ENCODE measurements around the gene ASPSCR1.

The ASPSCR1 gene

DNA sequence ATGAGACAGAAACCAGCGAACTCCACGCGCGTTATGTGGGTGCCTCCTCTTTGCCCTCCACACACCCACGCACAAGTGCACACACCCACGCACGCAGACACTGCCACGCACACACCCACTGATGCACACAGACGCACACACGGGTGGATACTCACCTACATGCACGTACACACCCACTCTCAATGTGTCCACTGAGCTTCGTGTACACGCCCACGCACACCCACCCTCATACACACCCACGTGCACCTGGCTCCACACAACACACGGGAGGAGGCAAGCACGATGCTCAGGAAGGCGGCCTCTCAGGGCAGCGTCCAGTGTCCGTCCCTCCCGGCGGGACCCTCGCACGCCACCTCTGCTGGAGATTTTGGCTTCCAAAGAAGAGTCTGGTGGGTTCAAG is 70.0 kb downstream of the ASPSCR1 start:
- DNase-seq = no peak

DNA sequence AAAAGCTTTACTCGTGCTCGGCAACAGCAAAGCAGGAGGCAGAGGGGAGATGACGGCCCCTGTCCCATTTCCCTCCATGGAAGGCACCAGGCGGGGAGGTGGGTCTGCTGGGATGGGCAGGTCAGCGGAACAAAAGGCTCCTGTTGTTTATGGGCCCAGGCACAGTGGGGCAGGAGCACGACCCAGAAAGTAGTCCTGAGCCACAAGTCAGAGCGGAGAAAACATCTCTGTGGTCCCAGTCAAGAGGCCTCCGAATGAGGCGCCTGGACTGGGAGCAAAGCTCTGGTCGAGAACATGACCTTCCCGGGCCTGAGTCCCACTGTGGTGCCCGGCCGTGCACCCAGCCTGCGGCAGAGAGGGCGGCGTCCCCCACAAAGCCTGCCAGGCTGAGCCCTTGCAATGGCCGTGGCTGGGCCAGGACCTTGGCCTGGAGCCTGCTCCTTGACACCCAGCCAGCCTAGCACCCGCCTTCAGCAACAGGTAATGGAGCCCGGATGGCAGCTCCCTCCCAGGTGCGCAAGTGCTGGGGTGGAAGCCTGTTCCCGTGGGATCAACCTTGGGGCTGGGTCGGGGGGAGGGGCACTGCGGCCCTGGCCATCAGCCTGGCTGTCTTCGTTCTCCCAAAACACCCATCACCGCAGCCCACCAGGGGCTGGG is 70.6 kb downstream of the ASPSCR1 start:
- no peak for DNase-seq

DNA sequence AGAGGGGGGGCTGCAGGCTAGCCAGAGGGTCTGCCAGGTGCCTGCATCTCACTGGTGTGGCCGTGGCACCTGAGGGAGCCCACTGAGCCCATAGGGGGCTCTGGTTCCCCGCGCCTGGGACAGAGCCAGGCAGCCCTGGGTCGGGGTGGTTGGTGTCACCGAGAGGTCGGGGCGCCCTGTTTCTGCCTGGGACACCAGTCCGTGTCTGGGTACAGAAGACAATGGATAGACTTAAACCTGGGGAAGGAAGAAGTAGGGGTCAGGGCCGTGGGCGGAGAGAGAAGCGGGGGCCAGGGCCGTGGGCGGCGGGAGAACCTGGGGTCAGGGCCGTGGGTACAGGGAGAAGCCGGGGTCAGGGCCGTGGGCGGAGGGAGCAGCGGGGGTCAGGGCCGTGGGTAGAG is 71.1 kb downstream of the ASPSCR1 start:
- no peak for DNase-seq

DNA sequence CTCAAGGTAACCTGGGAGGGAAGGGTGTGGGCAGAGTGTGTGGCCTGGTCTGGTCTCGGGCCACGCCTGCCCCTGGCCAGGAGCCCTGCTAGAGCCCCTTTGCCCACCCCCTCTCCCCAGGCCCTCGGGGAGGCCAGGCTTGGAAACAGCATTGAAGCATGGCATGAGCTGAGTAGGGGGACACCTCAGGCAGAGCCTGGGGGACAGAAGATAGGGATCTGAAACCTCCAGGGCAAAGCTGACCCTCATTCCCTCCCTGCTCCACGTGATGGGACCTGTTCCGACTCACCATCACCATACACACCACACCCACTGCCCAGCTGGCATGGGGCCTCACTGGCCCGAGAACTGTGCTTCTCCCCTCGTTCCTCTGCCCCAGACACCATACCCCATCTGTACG is 71.7 kb downstream of the ASPSCR1 start:
- DNase-seq = no peak

DNA sequence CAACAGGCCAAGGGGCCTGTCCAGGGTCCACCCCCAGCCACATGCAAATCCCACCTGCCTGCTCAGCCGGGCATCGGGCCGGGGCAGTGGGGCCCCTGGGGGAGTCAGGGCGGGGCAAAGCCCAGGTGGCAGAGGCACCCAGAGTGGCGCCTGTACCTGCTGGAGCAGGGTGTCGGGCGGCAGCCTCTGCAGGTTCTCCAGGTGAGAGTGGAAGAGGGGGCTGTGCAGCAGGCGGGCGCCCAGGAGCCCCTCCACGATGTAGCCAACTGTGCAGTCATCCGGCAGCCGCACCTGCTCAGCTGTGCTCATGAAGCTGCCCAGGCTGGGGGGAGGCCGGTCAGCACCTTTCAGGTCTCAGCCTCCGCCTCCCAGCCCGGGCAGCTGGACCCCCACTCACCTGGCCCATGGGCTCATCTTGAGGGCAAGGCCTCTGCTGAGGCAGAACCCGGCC is 72.1 kb downstream of the ASPSCR1 start:
- no peak for DNase-seq

DNA sequence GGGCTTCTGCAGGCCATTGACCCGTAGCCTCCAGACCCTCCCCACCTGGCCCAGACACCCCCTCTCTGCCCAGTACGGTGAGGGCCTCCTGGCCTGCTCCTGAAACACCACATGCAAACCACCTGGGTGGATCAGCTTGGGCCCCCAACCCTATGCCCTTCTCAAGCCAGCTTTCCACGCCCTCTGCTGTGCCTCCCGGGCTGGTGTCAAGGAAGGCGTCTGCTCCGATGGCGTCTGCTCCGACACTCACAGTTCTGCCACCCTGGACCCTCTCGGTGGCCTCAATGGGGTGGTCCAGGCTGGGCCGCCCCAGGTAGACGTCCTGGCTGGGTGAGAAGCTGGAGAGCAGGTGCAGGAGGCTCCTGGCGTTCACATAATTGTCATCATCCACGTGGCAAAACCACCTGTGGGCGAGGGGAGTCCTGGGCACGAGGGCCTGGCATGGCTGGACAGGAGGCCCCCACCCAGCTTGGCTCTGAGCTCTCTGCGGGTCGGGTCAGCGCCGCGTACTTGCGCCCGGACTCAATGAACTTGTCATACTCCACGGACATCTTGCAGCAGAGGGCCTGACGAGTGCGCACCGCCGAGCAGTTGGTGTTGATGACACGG is 72.8 kb downstream of the ASPSCR1 start:
- no peak for DNase-seq

DNA sequence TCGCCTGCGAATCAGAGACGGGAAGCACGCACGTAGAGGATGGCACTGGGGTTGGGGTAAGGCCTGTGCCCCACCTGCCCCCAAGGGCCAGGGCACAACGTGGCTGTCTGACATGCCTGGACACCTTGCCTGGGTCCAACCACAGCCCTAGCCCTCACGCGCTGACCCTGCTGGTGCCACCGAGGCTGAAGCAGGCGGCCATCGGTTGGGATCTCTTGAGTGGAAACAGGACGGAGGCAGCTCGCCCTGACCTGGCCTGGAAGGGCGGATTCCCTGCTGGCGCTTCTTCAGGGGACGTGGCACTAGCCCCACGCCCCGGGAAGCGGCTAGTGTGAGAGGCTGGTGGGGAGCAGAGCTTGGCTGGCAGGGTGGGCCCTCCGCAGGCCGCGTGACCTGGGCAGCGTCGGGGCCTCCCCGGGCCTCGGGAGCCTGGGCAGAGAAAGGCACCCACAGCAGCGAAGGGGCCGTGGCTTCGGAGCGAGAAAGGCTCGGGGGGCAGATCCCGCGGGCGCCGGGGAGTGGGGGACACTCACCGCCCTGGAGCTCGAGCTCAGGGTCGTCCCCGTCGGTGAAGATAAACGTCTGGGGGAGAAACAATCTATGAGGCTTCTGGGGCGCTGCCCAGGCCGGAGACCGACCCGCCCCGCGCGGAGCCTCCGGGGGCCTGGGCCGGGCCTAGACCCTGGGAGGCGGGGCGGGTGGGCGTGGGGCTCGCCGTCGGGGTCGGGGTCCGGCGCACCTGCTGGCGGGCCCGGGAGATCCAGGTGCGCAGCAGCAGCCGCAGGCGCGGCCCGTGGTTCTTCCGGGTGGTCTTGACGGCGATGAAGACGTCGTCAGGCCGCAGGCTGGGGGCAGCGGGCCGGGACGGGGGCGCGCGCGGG is 73.6 kb downstream of the ASPSCR1 start:
- DNase-seq = no peak

DNA sequence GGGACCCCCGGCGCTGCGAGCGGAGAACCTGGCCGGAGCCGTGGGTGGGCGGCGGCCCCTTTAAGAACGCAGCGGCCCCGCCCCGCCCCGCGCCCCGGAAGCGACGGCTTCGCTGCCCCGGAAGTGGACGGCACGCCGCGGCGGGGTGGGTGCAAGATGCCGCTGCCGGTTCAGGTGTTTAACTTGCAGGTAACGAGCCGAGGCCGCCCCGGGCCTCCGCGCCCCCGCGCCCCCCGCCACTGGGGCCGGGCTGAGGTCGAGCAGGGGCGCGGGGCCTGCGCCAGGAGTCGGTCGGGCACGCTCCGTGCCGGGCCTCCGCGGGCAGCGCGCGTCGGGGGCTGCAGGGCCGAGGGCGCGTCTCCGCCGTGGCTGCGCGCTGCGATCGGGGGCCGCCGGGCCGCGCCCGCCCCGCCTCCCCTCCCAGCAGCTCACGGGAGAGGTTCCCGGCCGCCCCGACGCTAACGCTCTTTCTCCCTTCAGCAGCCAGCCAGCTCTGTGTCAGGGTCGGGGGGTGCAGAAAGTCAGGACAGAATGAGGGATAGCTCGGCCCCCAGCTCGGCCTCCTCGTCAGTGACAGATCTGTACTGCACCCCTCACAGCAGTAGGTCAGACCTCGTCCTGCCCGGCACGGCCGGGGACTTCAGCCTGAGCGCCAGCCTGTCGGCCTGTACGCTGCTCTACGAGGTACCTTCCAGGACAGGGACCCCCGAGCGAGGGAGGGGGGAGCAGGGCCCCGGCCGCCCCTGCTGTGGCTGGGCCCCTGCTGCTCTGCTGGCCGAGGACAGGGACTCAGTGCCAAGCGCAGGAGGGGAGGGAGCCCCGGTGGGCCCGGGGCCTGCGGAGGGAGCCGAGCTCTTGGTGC is 74.6 kb downstream of the ASPSCR1 start, which contains the start of the genes GPS1 and RFNG:
Gene GPS1, plus strand, starts transcription at position 123 of the 862 bp plus-strand sequence. Its CDS starts 34 bp downstream, at position 157.
Gene RFNG, minus strand, starts transcription at position 36 of the 862 bp plus-strand sequence. CDS start 45 bp downstream, outside the sequence.
- DNase-seq = peak in 1 of 2 experiments; percentile 68

DNA sequence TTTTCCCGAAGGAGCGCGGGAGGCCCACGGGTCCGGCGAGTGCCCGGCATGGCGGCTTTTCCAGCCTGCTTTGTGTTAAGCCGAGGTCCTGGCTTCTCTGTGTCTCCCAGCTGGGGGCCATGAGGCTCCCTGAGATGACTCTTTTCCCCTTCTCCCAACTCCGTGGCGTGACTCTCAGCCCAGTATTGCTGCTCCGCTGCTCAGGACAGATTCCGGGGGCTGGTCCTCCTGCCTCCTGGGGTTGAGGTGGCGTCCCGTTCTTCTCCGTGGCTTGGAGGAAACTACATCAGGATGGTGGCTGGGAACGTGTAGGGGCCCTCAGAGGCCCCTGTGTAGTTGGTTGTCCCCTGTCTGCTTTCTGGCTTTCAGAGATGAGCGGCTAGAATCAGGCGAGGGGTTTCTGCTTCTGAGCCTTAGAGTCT is 75.2 kb downstream of the ASPSCR1 start:
- DNase-seq = no peak

DNA sequence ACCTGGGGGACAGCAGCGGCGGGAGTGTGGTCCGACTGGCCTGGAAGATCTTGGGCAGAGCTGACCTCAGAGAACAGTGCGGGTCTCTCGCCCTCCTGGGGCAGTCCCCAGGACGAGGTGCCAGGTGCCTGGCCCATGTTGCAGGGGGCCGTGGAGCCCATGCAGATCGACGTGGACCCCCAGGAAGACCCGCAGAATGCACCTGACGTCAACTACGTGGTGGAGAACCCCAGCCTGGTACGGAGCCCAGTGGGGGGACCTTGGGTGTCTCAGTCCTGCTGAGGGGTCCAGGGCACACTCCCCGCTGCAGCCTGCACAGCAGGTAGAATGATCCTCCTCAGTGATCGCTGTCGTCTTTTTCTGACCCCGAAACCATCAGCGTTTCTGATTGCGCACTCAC is 75.7 kb downstream of the ASPSCR1 start:
- DNase-seq = no peak

DNA sequence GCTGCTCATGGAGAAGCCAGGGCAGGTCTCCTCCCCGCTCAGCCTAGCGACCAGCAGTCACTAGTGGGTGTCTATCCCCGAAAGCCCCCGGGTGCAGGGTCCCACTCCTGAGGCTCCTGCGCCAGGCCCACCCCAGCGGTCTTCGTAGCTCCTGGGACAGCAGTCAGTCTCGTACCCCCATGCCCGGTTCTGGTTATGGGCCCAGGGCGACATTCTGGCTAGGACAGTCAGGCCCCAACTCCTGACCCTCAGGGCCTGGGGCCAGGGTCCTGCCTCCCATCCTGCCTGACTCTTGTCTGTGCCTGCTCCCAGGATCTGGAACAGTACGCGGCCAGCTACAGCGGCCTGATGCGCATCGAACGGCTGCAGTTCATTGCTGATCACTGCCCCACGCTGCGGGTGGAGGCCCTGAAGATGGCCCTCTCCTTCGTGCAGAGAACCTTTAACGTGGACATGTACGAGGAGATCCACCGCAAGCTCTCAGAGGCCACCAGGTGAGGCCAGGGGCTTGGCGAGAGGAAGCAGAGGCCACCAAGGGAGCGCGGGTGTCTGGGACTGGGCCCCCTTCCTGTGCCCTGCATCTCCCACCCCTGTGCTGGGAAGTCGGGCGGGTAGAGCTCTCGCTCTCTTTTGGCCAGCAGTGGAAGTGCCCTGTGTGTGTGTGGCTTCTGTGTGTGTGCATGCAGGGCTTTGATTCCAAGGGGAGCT is 76.3 kb downstream of the ASPSCR1 start:
- no peak for DNase-seq

DNA sequence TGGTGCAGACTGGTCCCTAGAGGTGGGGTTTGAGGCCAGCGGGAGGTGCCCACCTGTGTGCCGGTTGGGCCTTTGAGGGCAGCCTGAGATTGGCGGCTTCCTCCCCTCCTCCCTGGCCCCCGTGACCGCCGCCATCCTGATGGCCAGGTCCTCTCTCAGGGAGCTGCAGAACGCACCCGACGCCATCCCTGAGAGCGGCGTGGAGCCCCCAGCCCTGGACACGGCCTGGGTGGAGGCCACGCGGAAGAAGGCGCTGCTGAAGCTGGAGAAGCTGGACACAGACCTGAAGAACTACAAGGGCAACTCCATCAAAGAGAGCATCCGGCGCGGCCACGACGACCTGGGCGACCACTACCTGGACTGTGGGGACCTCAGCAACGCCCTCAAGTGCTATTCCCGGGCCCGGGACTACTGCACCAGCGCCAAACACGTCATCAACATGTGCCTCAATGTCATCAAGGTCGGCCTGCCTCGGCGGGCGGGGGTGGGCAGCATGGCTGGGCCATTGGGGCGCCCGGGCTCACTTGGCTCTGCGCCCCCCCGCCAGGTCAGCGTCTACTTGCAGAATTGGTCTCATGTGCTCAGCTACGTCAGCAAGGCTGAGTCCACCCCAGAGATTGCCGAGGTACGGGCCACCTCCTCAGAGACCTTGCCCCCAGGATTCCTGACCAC is 77.1 kb downstream of the ASPSCR1 start:
- no peak for DNase-seq

DNA sequence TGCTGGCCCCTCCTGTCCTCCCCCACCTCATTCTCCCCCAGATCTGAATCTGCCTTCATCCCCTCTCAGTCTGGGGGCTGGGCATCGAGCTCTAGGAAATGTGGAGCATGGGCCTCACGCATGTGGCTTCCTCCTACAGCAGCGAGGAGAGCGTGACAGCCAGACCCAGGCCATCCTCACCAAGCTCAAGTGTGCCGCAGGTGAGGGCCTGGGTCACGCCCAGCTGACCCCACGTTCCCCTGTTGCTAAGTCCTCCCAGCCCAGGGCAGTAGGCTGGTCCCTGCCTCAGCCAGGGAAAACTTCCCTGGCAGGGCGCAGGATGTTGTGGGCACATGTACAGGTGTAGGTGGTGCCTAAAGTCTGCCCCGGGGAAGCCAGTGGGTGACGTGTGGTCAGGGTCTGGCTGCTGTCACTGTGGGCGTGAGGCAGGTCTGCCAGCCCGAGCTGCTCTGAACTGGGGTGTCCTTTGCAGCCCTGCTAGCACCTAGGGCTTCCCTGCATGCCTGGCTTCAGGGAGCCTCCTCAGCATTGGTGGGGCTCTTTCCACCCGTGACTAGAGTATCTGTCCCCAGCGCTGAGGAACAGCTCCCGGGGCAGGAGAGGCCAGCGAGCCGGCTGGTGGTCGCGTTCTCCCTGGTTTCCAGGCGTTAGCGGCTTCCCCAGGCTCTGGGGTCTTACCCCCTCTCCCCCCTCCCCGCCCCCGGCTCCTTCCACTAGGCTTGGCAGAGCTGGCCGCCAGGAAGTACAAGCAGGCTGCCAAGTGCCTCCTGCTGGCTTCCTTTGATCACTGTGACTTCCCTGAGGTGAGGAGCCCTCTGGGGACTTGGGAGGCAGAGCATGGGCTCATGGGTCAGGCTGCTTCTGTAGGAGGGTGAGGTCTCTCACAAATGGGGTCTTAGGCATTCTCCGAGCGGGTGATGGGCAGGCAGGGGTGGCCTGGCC is 77.9 kb downstream of the ASPSCR1 start:
- no peak for DNase-seq

DNA sequence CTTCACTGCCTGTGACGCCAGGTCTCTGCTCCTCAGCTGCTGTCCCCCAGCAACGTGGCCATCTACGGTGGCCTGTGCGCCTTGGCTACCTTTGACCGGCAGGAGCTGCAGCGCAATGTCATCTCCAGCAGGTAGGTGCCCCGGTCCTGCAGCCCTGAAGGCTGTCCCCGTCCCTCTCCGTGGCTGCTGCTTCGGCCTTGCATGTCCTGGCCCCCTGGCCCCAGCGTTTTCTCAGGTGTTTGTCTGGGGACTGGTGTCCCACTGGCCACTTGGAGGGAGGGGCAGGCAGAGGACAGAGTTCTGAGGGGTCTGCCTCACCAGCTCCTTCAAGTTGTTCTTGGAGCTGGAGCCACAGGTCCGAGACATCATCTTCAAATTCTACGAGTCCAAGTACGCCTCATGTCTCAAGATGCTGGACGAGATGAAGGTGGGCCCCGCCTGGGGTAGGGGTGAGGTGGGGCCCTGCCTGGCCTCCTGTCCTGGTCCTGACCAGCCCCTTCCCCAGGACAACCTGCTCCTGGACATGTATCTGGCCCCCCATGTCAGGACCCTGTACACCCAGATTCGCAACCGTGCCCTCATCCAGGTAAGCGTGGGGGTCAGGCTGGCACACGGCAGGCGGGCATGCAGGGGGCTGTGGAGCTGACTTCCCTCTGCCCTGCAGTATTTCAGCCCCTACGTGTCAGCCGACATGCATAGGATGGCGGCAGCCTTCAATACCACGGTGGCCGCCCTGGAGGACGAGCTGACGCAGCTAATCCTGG is 78.7 kb downstream of the ASPSCR1 start:
- DNase-seq = no peak

DNA sequence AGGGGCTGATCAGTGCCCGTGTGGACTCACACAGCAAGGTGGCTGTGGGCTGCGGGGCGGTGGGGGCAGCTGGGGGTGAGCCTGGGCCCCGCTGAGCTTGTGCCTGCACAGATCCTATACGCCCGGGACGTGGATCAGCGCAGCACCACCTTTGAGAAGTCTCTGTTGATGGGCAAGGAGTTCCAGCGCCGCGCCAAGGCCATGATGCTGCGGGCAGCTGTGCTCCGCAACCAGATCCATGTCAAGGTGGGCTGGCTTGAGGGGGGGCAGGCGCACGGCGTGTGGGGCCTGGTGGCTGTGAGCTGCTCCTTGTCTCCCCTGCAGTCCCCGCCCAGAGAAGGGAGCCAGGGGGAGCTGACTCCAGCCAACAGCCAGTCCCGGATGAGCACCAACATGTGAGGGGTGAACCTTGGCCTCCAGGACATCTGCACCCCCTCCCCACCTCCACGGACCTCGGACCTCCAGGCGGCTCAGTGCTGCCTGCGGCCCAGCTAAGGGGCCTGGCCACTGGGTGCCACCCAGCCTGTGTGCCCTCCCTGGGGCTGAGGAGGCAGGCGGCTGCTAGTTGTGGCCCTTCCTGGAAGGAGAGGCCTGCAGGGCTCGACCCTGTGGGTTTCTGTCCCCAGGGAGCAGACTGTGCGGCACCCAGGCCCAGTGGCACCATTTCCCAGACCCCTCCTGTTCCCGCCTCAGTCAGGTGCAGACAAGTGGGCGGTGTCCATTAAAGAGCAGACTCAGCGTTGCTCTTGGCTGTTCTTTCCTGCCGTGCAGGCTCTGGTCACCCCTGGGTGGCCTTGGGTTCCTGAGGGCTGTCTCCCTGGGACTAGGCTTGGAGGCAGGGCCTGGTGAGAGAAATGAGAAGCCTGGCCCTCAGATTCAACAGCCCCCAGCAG is 79.5 kb downstream of the ASPSCR1 start:
- no peak for DNase-seq

DNA sequence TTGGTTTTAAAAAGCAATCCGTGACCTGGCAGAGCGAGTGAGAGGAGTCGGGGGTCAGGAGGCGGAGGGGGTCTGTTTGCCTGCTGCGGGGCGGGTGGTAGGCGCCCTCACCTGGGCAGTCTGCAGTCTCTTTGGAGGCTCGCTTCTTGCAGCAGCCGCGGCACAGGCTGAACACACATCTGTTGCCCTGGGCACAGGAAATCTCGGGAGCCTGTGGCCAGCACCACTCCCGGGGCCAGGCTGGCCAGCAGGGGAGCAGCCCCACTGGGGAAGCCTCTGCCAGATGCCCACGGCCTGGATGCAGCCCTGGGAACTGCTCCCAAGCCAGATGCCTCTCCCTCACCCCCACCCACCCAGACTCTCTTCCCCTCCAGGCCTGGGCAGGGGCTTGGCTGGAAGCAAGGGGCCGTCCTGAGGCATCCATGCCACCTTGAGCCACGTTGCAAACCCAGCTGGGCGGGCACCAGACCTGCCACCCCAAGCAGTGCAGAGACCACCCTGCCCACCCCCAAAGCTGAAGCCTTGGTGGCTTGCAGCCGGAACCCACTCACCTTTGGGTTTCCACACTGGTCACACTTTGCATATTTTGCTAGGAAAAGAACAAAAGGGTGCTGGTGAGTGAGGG is 80.9 kb downstream of the ASPSCR1 start:
- DNase-seq = no peak

DNA sequence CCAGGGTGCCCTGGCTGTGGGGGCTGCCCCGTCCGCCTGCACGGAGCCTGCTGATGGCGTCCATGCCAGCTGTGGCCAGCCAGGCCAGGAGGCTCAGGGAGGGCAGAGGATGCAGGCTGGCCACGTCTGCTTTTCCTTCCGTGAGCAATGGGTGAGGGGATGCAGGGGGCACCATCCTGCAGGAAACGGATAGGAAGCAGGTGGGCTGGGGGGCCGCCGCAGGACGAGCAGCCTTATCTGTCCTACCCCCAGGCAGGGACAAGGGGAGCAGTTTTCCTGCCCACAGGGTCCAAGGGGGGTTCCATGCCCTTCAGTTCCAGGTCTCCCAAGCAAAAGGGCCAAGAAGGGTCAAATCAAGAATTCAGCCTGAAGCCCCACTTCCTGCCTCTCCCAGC is 81.4 kb downstream of the ASPSCR1 start:
- no peak for DNase-seq
